ENCODE data around the gene PAX8.
"Not testable (repeated sequence)": the region's sequence is repeated elsewhere in the genome, so short reads cannot be mapped to it uniquely, and the experiment has no call there.

GRCh38 chr2:113320106-113320505, 41.4 kb upstream of the PAX8 start:
- TF ChIP-seq MTA3 (IDR thresholded peaks at IDR 0.05; ENCODE audit: borderline replicate concordance, low read length); POLR2A (IDR thresholded peaks at IDR 0.05; ENCODE audit: low read depth, low read length); SPI1 (IDR thresholded peaks at IDR 0.05; ENCODE audit: borderline replicate concordance, insufficient read depth, low read depth, low read length); SREBF1 (IDR thresholded peaks at IDR 0.05; ENCODE audit: low read length); KDM1A (IDR thresholded peaks at IDR 0.05; ENCODE audit: borderline replicate concordance); SMAD1 (IDR thresholded peaks at IDR 0.05; ENCODE audit: low read depth, partially characterized antibody); FOXM1 (IDR thresholded peaks at IDR 0.05; ENCODE audit: low read depth, low read length); CTCF (IDR thresholded peaks at IDR 0.05 in 2 of 3, conservative IDR thresholded peaks at IDR 0.05 in 1 of 3; ENCODE audit: control insufficient read depth in 2 of 3, extremely low read depth in 1 of 3, insufficient read depth in 1 of 3, low read depth in 3 of 3, low read length in 3 of 3); SREBF2 (IDR thresholded peaks at IDR 0.05; ENCODE audit: low read length); TCF7 (IDR thresholded peaks at IDR 0.05; ENCODE audit: borderline replicate concordance): not testable (repeated sequence)

All from GM12878 (cell line).